ENCODE measurements around the gene ISX. TPM values are rescaled to one million over a fixed set of nuclear protein-coding genes. Genes with fewer than 3 reads are reported as not detected.

Gene ISX
- total RNA-seq, 1 donor = not detected

GRCh38 chr22:35057155-35057554, 8.8 kb upstream of the ISX start:
- Histone ChIP-seq H3K36me3 (ENCODE audit: insufficient read depth, low read length) (no peaks in the 10 kb centered on the region), H3K4me1 (ENCODE audit: insufficient read depth, low read length) (no peaks in the 10 kb centered on the region), H3K4me3 (ENCODE audit: insufficient read depth, low read length) (no peak overlapping the region), H3K9me3 (ENCODE audit: low read depth, low read length) (no peaks in the 10 kb centered on the region), H2AFZ (ENCODE audit: low read length) (no peak overlapping the region), H3K27me3 (ENCODE audit: insufficient read depth, low read length) (no peaks in the 10 kb centered on the region), H3K27ac (ENCODE audit: low read depth, low read length) (no peak overlapping the region), H3K4me2 (ENCODE audit: insufficient read depth, low read length) (no peak overlapping the region), H3K79me2 (ENCODE audit: insufficient read depth, low read length) (no peaks in the 10 kb centered on the region), H4K20me1 (ENCODE audit: insufficient read depth, low read length) (no peaks in the 10 kb centered on the region)
- no peak for TF ChIP-seq CTCF (IDR thresholded peaks at IDR 0.05; ENCODE audit: extremely low read depth, low read depth, low read length)
- no peak for DNase-seq (ENCODE audit: insufficient read length, low spot score, missing footprints)

- Histone ChIP-seq H3K79me2 (ENCODE audit: insufficient read depth, low read length) (no peaks in the 10 kb centered on the region), H3K27ac (ENCODE audit: low read depth, low read length) (no peak overlapping the region), H3K4me1 (ENCODE audit: insufficient read depth, low read length) (no peaks in the 10 kb centered on the region), H3K9me3 (ENCODE audit: low read depth, low read length) (no peaks in the 10 kb centered on the region), H4K20me1 (ENCODE audit: insufficient read depth, low read length) (no peaks in the 10 kb centered on the region), H3K4me3 (ENCODE audit: insufficient read depth, low read length) (no peak overlapping the region), H3K36me3 (ENCODE audit: insufficient read depth, low read length) (no peaks in the 10 kb centered on the region), H3K4me2 (ENCODE audit: insufficient read depth, low read length) (no peak overlapping the region), H3K27me3 (ENCODE audit: insufficient read depth, low read length) (no peaks in the 10 kb centered on the region), H2AFZ (ENCODE audit: low read length) (no peak overlapping the region)
- no peak for TF ChIP-seq CTCF (IDR thresholded peaks at IDR 0.05; ENCODE audit: extremely low read depth, low read depth, low read length)
- DNase-seq (ENCODE audit: insufficient read length, low spot score, missing footprints) = no peak
Measured at GRCh38 chr22:35059632-35060031, 6.3 kb upstream of the ISX start.

- Histone ChIP-seq H3K27ac (ENCODE audit: low read depth, low read length) (no peak overlapping the region), H3K79me2 (ENCODE audit: insufficient read depth, low read length) (no peaks in the 10 kb centered on the region), H3K4me1 (ENCODE audit: insufficient read depth, low read length) (no peaks in the 10 kb centered on the region), H3K27me3 (ENCODE audit: insufficient read depth, low read length) (no peaks in the 10 kb centered on the region), H3K9me3 (ENCODE audit: low read depth, low read length) (no peaks in the 10 kb centered on the region), H2AFZ (ENCODE audit: low read length) (no peak overlapping the region), H3K36me3 (ENCODE audit: insufficient read depth, low read length) (no peaks in the 10 kb centered on the region), H3K4me3 (ENCODE audit: insufficient read depth, low read length) (no peak overlapping the region), H4K20me1 (ENCODE audit: insufficient read depth, low read length) (no peaks in the 10 kb centered on the region), H3K4me2 (ENCODE audit: insufficient read depth, low read length) (no peak overlapping the region)
- no peak for TF ChIP-seq CTCF (IDR thresholded peaks at IDR 0.05; ENCODE audit: extremely low read depth, low read depth, low read length)
- DNase-seq (ENCODE audit: insufficient read length, low spot score, missing footprints) = no peak
Measured at GRCh38 chr22:35064664-35065063, 1.3 kb upstream of the ISX start.

- no peak for DNase-seq (ENCODE audit: insufficient read length, low spot score, missing footprints)
Measured at GRCh38 chr22:35065183-35065582, 775 bp upstream of the ISX start.

More at GRCh38 chr22:35065183-35065582, 775 bp upstream of the ISX start:
- no peak overlapping the region for H3K4me2 ChIP-seq (ENCODE audit: insufficient read depth, low read length)
- H3K79me2 ChIP-seq (ENCODE audit: insufficient read depth, low read length) = no peaks in the 10 kb centered on the region
- no peaks in the 10 kb centered on the region for H3K36me3 ChIP-seq (ENCODE audit: insufficient read depth, low read length)
- no peaks in the 10 kb centered on the region for H4K20me1 ChIP-seq (ENCODE audit: insufficient read depth, low read length)
- H3K4me1 ChIP-seq (ENCODE audit: insufficient read depth, low read length) = no peaks in the 10 kb centered on the region
- TF ChIP-seq CTCF (IDR thresholded peaks at IDR 0.05; ENCODE audit: extremely low read depth, low read depth, low read length) = no peak
- no peaks in the 10 kb centered on the region for H3K27me3 ChIP-seq (ENCODE audit: insufficient read depth, low read length)
- no peak overlapping the region for H3K4me3 ChIP-seq (ENCODE audit: insufficient read depth, low read length)
- no peak overlapping the region for H2AFZ ChIP-seq (ENCODE audit: low read length)
- no peak overlapping the region for H3K27ac ChIP-seq (ENCODE audit: low read depth, low read length)
- H3K9me3 ChIP-seq (ENCODE audit: low read depth, low read length) = no peaks in the 10 kb centered on the region

Data from osteoblast (primary cell).